Endodermal cell (in vitro differentiated cells): ENCODE results near the gene AXIN1. TPM values are rescaled to one million over a fixed set of nuclear protein-coding genes. Genes with fewer than 3 reads are reported as not detected.

Source experiments
- DNase-seq: peaks from one replicate; pipeline ENCODE4 v3.0.0-alpha.2; 2017
- H3K27ac ChIP-seq: 2 replicates; pipeline ENCODE4 v1.5.1; 2013; ENCODE audit warnings: mild to moderate bottlenecking, low read depth, low read length, moderate library complexity
- H3K27me3 ChIP-seq: 2 replicates; pipeline ENCODE4 v1.6.1; 2013; ENCODE audit warnings: mild to moderate bottlenecking, low read length, moderate library complexity; ENCODE audit not compliant: insufficient read depth, control insufficient read depth, poor library complexity, severe bottlenecking
- H3K36me3 ChIP-seq: 2 replicates; pipeline ENCODE4 v1.7.0; 2013; ENCODE audit warnings: mild to moderate bottlenecking, low read length, moderate library complexity; ENCODE audit not compliant: control insufficient read depth, insufficient read depth
- H3K4me1 ChIP-seq: one replicate; pipeline ENCODE4 v1.7.0; 2013; ENCODE audit warnings: low read length; ENCODE audit not compliant: control insufficient read depth, insufficient read depth
- H3K4me3 ChIP-seq: 2 replicates; pipeline ENCODE4 v1.5.1; 2013; ENCODE audit warnings: mild to moderate bottlenecking, low read length, moderate library complexity
- H3K9ac ChIP-seq: 2 replicates; pipeline ENCODE4 v1.6.1; 2013; ENCODE audit warnings: mild to moderate bottlenecking, low read length, moderate library complexity; ENCODE audit not compliant: poor library complexity, severe bottlenecking; ENCODE audit errors: extremely low read depth
- H3K9me3 ChIP-seq: 2 replicates; pipeline ENCODE4 v1.6.1; 2013; ENCODE audit warnings: mild to moderate bottlenecking, low read length, moderate library complexity; ENCODE audit not compliant: control insufficient read depth
- H3K27ac Mint-ChIP-seq: 2 replicates; pipeline ENCODE4 v1.8.0; 2020; ENCODE audit warnings: mixed read lengths
- H3K27me3 Mint-ChIP-seq: 2 replicates; pipeline ENCODE4 v1.8.0; 2021; ENCODE audit warnings: mild to moderate bottlenecking, mixed read lengths; ENCODE audit not compliant: insufficient read depth
- H3K36me3 Mint-ChIP-seq: 2 replicates; pipeline ENCODE4 v1.8.0; 2020; ENCODE audit warnings: low read depth, mixed read lengths
- H3K4me1 Mint-ChIP-seq: 2 replicates; pipeline ENCODE4 v1.8.0; 2020; ENCODE audit warnings: mixed read lengths
- H3K4me3 Mint-ChIP-seq: 2 replicates; pipeline ENCODE4 v1.8.0; 2020; ENCODE audit warnings: mild to moderate bottlenecking, moderate library complexity, mixed read lengths
- H3K9me3 Mint-ChIP-seq: 2 replicates; pipeline ENCODE4 v1.8.0; 2020; ENCODE audit warnings: mild to moderate bottlenecking, mixed read lengths
- WGBS, 2 experiments: methylation state at CpG; one replicate each; pipeline versions ENCODE4 v1.1.5 to v1.1.7; 2013; ENCODE audit warnings: missing lambda C conversion rate in 2 of 2, mixed read lengths in 1 of 2; ENCODE audit not compliant: insufficient coverage in 1 of 2, insufficient read length in 1 of 2; 5-methylcytosine and 5-hydroxymethylcytosine counted together
- total RNA-seq, 2 donors: library from RNA; stranded (reverse); fragmentation: NEBNext Ultra II Directional in 1 of 2; extraction: Animal tissue kit (Norgen Biotek cat#: 25700) in 1 of 2; gene quantifications; 2 replicates in 1 of 2; 3 replicates in 1 of 2; pipeline ENCODE4 v1.2.1, GENCODE V29; 2021
- TF ChIP-seq, protein P1 (sequence below): fragments of 200-600 bp; sonication (generic); conservative IDR thresholded peaks from 2 replicates; pipeline ENCODE4 v1.5.0; 2021; ENCODE audit warnings: antibody characterized with exemption, mild to moderate bottlenecking

Gene AXIN1
- total RNA-seq, 2 donors from 2014 or later = 36.5 to 37.3 TPM

DNA sequence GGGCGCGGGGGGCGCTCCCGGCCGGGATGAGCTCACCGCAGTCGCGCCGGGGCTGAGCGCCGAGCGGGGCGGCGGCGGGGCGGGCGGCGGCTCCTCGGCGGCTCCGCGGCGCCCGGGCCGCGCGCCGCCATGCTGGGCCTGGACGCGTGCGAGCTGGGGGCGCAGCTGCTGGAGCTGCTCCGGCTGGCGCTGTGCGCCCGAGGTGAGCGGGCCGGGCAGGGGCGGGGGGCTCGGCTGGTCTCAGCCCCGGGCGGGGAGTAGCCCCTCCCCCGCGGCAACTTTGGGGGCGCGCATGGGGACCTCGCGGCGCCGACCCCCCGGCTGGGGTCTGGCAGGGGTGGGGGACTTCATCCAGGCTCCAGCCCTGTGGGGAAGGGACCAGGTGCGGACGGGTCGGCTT is 72.0 kb downstream of the AXIN1 start, which contains the start of gene ARHGDIG:
ARHGDIG (plus strand) TSS at position 40 of the 400 bp plus-strand sequence; CDS start at position 130, 90 bp downstream.
- H3K9me3 ChIP-seq = no peaks in the 10 kb centered on the region
- H3K27ac ChIP-seq = no peak within 1 kb of the TSS
- 2% methylated on average over 7 to 52 of the region's 54 CpGs for WGBS, 2 experiments
- H3K27me3 Mint-ChIP-seq = peaks cover 15% of the 10 kb centered on the region
- no peaks in the 10 kb centered on the region for H3K36me3 ChIP-seq
- DNase-seq = peak; percentile 71
- H3K9me3 Mint-ChIP-seq = peaks cover 2% of the 10 kb centered on the region
- peaks cover 3% of the 10 kb centered on the region for H3K4me1 ChIP-seq
- H3K9ac ChIP-seq = no peak within 1 kb of the TSS
- H3K4me1 Mint-ChIP-seq = no peaks in the 10 kb centered on the region
- peaks cover 12% of the 10 kb centered on the region for H3K27me3 ChIP-seq
- H3K4me3 Mint-ChIP-seq = peak within 1 kb of the TSS; percentile 58
- H3K36me3 Mint-ChIP-seq = peaks cover 8% of the 10 kb centered on the region
- H3K27ac Mint-ChIP-seq = no peak within 1 kb of the TSS
- TF ChIP-seq, protein P1, sequence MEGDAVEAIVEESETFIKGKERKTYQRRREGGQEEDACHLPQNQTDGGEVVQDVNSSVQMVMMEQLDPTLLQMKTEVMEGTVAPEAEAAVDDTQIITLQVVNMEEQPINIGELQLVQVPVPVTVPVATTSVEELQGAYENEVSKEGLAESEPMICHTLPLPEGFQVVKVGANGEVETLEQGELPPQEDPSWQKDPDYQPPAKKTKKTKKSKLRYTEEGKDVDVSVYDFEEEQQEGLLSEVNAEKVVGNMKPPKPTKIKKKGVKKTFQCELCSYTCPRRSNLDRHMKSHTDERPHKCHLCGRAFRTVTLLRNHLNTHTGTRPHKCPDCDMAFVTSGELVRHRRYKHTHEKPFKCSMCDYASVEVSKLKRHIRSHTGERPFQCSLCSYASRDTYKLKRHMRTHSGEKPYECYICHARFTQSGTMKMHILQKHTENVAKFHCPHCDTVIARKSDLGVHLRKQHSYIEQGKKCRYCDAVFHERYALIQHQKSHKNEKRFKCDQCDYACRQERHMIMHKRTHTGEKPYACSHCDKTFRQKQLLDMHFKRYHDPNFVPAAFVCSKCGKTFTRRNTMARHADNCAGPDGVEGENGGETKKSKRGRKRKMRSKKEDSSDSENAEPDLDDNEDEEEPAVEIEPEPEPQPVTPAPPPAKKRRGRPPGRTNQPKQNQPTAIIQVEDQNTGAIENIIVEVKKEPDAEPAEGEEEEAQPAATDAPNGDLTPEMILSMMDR = no peak
- H3K4me3 ChIP-seq = peak within 1 kb of the TSS; percentile 66

DNA sequence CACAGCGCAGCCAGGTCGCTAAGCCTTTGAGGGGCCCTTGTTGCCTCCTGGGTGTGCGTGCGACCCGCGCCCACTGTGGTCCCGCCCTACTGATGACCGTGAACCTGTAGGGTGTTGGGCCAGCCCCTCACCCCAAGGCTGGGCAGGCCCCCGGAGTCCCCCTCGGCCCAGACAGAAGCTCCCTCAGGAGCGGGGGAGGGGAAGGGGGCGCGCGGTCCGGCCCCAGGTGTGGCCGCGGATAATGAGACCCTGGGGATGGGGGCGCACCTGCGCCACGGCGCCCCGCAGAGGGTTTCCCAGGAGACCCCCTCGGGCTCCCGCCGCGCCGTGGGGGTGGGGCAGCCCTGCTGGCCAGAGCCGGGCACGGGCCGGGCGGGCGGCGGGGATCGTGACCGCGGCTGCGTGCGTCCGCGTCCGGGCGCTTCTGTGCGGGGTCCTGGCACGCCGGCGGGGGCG is 72.5 kb downstream of the AXIN1 start:
- Histone ChIP-seq H3K27me3 (peaks cover 16% of the 10 kb centered on the region), H3K4me1 (peaks cover 3% of the 10 kb centered on the region), H3K27ac (no peak overlapping the region), H3K36me3 (no peaks in the 10 kb centered on the region), H3K4me3 (no peak overlapping the region), H3K9ac (no peak overlapping the region), H3K9me3 (no peaks in the 10 kb centered on the region)
- peak; percentile 63 for DNase-seq
- peaks cover 2% of the 10 kb centered on the region for H3K9me3 Mint-ChIP-seq
- H3K27ac Mint-ChIP-seq = no peak overlapping the region
- H3K27me3 Mint-ChIP-seq = peaks cover 19% of the 10 kb centered on the region
- 12 to 22% methylated on average over 11 to 47 of the region's 47 CpGs for WGBS, 2 experiments
- H3K4me1 Mint-ChIP-seq = no peaks in the 10 kb centered on the region
- TF ChIP-seq, protein P1 = no peak
- peak overlapping the region; percentile 47 for H3K4me3 Mint-ChIP-seq
- H3K36me3 Mint-ChIP-seq = peaks cover 2% of the 10 kb centered on the region

GRCh38 chr16:279531-279930 is 73.0 kb downstream of the AXIN1 start:
- no peak overlapping the region for H3K27ac ChIP-seq
- peak overlapping the region; percentile 47 for H3K4me3 Mint-ChIP-seq
- TF ChIP-seq, protein P1 = no peak
- no peak overlapping the region for H3K27ac Mint-ChIP-seq
- H3K27me3 Mint-ChIP-seq = peaks cover 24% of the 10 kb centered on the region
- peaks cover 21% of the 10 kb centered on the region for H3K27me3 ChIP-seq
- no peaks in the 10 kb centered on the region for H3K36me3 ChIP-seq
- DNase-seq = no peak
- H3K36me3 Mint-ChIP-seq = no peaks in the 10 kb centered on the region
- H3K4me1 Mint-ChIP-seq = no peaks in the 10 kb centered on the region
- peaks cover 3% of the 10 kb centered on the region for H3K4me1 ChIP-seq
- no peak overlapping the region for H3K4me3 ChIP-seq
- H3K9ac ChIP-seq = no peak overlapping the region
- WGBS, 2 experiments = 81 to 85% methylated on average over 4 to 7 of the region's 7 CpGs
- peaks cover 2% of the 10 kb centered on the region for H3K9me3 Mint-ChIP-seq
- H3K9me3 ChIP-seq = no peaks in the 10 kb centered on the region
